ENCODE measurements around the gene PRMT3. TPM values are rescaled to one million over a fixed set of nuclear protein-coding genes. Genes with fewer than 3 reads are reported as not detected.

Gene PRMT3
- total RNA-seq, 1 experiment from 2014 or later, result 22.6 TPM

DNA sequence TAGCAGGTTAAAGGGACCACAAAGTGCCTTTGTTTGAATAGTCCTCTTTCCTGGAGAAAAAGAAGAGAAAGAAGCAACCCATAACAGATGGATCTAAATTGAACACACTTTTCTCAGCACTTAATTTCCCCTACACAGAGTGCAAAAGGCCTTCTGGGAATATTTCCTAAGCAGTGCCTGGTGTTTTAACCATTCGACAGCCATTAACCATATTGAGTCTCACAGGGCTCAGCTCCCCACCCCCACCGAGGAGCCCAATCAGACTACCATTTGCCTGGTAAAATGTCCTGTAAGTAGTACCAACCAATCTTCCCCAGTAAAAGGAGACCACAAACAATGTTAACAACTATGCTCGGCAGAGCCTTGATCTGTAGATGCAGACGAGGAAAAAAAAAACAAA is 171.2 kb downstream of the PRMT3 start:
- TF ChIP-seq, protein P1, sequence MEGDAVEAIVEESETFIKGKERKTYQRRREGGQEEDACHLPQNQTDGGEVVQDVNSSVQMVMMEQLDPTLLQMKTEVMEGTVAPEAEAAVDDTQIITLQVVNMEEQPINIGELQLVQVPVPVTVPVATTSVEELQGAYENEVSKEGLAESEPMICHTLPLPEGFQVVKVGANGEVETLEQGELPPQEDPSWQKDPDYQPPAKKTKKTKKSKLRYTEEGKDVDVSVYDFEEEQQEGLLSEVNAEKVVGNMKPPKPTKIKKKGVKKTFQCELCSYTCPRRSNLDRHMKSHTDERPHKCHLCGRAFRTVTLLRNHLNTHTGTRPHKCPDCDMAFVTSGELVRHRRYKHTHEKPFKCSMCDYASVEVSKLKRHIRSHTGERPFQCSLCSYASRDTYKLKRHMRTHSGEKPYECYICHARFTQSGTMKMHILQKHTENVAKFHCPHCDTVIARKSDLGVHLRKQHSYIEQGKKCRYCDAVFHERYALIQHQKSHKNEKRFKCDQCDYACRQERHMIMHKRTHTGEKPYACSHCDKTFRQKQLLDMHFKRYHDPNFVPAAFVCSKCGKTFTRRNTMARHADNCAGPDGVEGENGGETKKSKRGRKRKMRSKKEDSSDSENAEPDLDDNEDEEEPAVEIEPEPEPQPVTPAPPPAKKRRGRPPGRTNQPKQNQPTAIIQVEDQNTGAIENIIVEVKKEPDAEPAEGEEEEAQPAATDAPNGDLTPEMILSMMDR (conservative IDR thresholded peaks at IDR 0.05), result no peak
- Histone ChIP-seq H2AK5ac (ENCODE audit: insufficient read length, low read length) (no peak overlapping the region), H3K27ac (ENCODE audit: insufficient read length, low read depth, low read length) (no peak overlapping the region), H4K91ac (ENCODE audit: insufficient read length, low read depth, low read length) (no peak overlapping the region), H2BK120ac (ENCODE audit: low read depth, low read length, poor library complexity, severe bottlenecking) (no peak overlapping the region), H2BK20ac (ENCODE audit: low read depth, low read length, poor library complexity, severe bottlenecking) (no peak overlapping the region), H3K27me3 (ENCODE audit: insufficient read depth, low read length) (no peaks in the 10 kb centered on the region; the same call in 1 of the 2 replicates), H3K79me2 (ENCODE audit: insufficient read depth, low read length) (no peaks in the 10 kb centered on the region), H3K56ac (ENCODE audit: insufficient read length, low read depth, low read length) (no peak overlapping the region), H3K4me1 (ENCODE audit: insufficient read depth, low read length) (no peaks in the 10 kb centered on the region), H3K14ac (ENCODE audit: insufficient read depth, low read length) (no peak overlapping the region), H3K23me2 (ENCODE audit: insufficient read length, low read depth, low read length, poor library complexity, severe bottlenecking) (no peaks in the 10 kb centered on the region), H3K79me1 (ENCODE audit: insufficient read depth, low read depth, low read length, poor library complexity, severe bottlenecking) (no peaks in the 10 kb centered on the region), H3T11ph (ENCODE audit: low read length) (no peak overlapping the region), H4K8ac (replicated peaks; ENCODE audit: insufficient read length, low read depth, low read length) (no peak overlapping the region), H2BK5ac (ENCODE audit: insufficient read length, low read length) (no peak overlapping the region), H4K20me1 (ENCODE audit: control insufficient read depth, insufficient read depth, insufficient read length) (no peaks in the 10 kb centered on the region), H3K9me3 (ENCODE audit: control insufficient read depth, low read depth, low read length) (no peaks in the 10 kb centered on the region), H2BK12ac (ENCODE audit: insufficient read length, low read depth, low read length) (no peak overlapping the region), H3K23ac (ENCODE audit: insufficient read length, low read depth, low read length) (no peak overlapping the region), H4K5ac (ENCODE audit: insufficient read length, low read depth, low read length) (no peak overlapping the region), H3K4ac (ENCODE audit: low read depth, low read length) (no peak overlapping the region), H3K4me2 (ENCODE audit: insufficient read depth, insufficient read length, low read length) (no peak overlapping the region), H3K18ac (ENCODE audit: insufficient read length, low read depth, low read length) (no peak overlapping the region), H2AFZ (ENCODE audit: low read length) (no peak overlapping the region), H2BK15ac (ENCODE audit: low read depth, low read length) (no peak overlapping the region), H3K9ac (ENCODE audit: extremely low read depth, insufficient read length, low read length) (no peak overlapping the region)
- H3K9me3 Mint-ChIP-seq, result peaks cover 11 to 23% of the 10 kb centered on the region in 2 experiments
- H3K27ac Mint-ChIP-seq, result no peak overlapping the region; a peak in 1 of 7 replicates
- peaks cover 6 to 12% (median 11%) of the 10 kb centered on the region in 3 experiments for H3K36me3 Mint-ChIP-seq (ENCODE audit: insufficient read depth in 1 of 3, low read depth in 3 of 3)
- no peak overlapping the region for H3K4me3 Mint-ChIP-seq
- no peak for DNase-seq
- peaks cover 2% of the 10 kb centered on the region for H3K27me3 Mint-ChIP-seq (ENCODE audit: low read depth)
- no peaks in the 10 kb centered on the region for H3K4me1 Mint-ChIP-seq
- WGBS (ENCODE audit: extremely low coverage, insufficient read length, low lambda C conversion rate), result no CpG with 5 or more reads among the region's 4 CpGs

Other genes with a start within 250 kb of the PRMT3 start
- 0.15 TPM in 1 of 2 replicates, not detected in the other for gene DBX1, start 227.2 kb upstream of the PRMT3 start, total RNA-seq (2021)
- 32.8 and 33.6 TPM in 2 replicates for gene HTATIP2, start 24.0 kb upstream of the PRMT3 start, total RNA-seq (2021)
- not detected in 2 replicates for gene SLC6A5, start 211.9 kb downstream of the PRMT3 start, total RNA-seq (2021)